Measurements from ENCODE around the gene CFAP97.
"Not testable (repeated sequence)": the region's sequence is repeated elsewhere in the genome, so short reads cannot be mapped to it uniquely, and the experiment has no call there.

The CFAP97 gene

GRCh38 chr4:185203486-185204237 is at the start of gene CFAP97:
Gene CFAP97, minus strand, starts transcription at chr4:185204000. Its CDS starts 12,804 bp downstream, at chr4:185191196.
- peak; percentile 62 for DNase-seq (ENCODE audit: low spot score)

DNA sequence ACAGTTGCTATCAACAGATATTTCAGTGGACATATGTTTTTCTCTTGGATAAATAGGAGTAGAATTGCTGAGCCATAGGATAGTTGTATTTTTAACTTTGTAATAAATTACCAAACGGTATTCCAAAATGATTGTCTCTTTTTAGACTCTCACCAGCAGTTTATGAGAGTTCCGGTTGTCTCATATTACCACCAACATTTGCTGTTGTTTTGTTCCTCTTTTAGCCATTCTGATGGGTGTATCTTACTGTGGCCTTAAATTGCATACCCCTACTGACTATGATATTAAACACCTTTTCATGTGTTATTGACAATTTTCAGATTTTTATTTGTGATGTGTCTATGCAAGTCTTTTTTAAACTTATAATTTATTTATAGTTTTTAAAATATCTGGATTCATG is 45.3 kb upstream of the CFAP97 start:
- no peak for DNase-seq (ENCODE audit: low spot score)

GRCh38 chr4:185248393-185249039 is 44.7 kb upstream of the CFAP97 start:
- DNase-seq (ENCODE audit: low spot score) = no peak

- DNase-seq (ENCODE audit: low spot score) = no peak
Observed at GRCh38 chr4:185247151-185247550, 43.4 kb upstream of the CFAP97 start.

DNA sequence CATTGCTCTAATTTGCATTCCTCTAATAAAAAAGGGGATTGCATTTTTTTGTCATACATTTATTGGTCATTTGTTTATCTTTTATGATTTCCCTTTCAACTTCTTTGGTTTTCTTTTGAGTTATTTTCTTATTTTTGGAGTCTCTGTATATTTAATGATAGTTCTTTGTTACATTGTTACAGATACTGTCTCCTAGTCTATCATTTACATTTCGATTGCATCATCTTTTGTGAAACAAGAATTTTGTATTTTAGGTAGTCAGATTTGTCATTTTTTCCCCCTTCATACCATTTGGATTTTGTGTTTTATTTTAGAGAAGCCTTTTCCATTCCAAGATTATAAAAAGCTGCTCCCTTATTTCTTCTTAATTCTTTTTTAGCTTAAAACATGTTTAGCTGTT is 42.7 kb upstream of the CFAP97 start:
- no peak for DNase-seq (ENCODE audit: low spot score)

DNA sequence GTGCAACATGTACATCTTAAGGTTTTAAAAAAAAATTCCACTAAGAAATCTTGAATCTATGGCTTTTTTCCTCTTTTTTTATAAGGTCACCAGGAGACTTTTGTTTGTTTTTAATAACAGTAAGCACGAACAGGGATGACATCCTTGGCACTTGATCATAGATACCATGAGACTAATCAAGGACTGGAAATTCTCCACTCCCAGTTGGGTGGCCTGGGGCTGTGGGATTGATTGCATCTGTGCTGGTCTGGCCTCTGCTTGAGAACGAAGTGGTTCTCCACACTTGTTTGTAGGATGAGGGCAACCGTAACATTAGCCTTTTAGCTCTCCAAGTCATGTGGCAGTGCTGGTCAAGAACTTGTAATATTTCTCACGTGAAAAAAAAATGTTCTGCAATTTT is 41.0 kb upstream of the CFAP97 start:
- DNase-seq (ENCODE audit: low spot score) = no peak

DNA sequence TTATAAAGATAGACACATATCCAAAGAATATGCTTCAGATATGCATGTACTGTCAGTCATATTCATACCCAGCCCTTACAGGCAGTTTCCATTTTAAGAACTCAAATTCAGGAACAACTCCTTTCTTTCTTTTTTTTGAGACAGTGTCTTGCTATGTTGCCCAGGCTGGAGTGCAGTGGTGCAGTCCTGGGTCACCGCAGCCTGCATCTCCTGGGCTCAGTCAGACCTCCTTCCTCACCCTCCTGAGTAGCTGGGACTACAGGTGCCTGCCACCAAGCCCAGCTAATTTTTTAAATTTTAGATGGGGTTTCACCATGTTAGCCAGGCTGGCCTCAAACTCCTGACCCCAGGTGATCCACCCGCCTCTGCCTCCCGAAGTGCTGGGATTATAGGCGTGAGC is 40.1 kb upstream of the CFAP97 start:
- no peak for DNase-seq (ENCODE audit: low spot score)

- DNase-seq (ENCODE audit: low spot score) = no peak
Observed at GRCh38 chr4:185242749-185243533, 39.1 kb upstream of the CFAP97 start.

- not testable (repeated sequence) for DNase-seq (ENCODE audit: low spot score)
Observed at GRCh38 chr4:185240486-185240885, 36.7 kb upstream of the CFAP97 start.

DNA sequence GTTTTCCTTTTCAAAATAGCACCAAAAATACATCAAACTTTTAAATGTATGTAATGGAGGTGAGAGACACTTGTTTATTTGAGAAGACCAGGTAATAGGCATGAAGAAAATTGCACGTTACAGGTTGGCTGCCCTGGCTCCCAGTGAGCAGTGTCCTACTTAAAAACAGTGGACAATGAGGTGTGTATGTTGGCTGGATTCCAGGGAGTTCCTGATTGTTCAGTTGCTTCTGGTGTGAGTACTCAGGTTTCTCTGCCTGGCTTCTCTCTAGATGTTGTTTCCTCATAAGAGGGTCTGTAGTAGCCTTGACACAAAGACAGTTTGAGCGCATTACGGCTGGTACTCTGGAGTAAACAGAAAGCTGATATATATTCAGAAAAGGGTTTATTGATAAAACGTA is 35.0 kb upstream of the CFAP97 start:
- DNase-seq (ENCODE audit: low spot score) = no peak

- DNase-seq (ENCODE audit: low spot score) = no peak
Observed at GRCh38 chr4:185238215-185238681, 34.4 kb upstream of the CFAP97 start.

DNA sequence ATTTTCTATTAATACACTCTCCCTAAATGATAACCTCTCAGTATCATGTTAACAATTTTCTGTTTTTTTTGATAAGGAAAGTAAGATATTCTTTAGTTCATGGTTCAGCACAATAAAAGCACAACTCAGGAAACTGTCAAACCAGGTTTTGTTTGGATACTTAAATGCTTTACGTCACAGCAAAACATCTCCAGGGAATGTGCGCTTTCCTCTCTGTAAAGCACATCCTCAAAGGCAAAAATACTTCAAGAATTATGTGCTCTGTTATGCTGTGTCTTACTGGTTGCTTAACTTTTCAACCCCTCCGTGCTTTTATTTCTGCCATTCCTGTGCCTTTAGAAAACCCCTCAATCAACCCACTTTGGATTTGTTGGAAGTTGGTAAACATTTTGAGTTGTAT is 33.4 kb upstream of the CFAP97 start:
- DNase-seq (ENCODE audit: low spot score) = no peak

- no peak for DNase-seq (ENCODE audit: low spot score)
Observed at GRCh38 chr4:185235843-185236503, 32.2 kb upstream of the CFAP97 start.

DNA sequence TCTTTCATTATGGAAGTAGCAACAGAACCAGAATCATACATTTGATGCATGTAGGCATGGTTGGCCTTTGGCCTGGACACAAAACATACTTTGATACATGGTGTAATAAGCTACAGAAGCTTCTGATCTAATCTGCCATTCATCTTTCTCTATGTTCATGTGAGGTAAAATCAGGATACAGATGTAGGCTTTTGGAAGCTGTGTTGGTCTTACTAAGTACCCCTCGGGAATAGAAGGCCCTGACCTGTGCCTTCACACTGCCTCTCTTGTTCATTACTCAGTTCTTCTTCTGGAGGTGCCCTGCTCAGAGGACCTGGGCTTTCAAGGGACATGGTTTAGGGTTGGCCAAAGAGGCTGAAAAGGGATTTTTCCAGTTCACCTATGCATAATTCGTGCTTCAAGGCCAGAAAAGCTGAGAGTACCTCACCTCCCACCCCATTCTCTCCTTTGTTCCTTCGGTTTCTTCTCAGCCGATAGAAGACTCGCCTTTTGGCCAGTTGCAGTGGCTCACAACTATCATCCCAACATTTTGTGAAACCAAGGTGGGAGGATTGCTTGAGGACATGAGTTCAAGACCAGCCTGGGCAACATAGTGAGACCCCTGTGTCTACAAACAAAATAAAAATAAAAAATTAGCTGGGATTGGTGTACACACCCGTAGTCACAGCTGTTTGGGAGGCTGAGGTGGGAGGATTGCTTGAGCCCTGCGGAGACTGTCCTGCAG is 31.5 kb upstream of the CFAP97 start:
- no peak for DNase-seq (ENCODE audit: low spot score)

- no peak for DNase-seq (ENCODE audit: low spot score)
Observed at GRCh38 chr4:185232370-185232769, 28.6 kb upstream of the CFAP97 start.

DNA sequence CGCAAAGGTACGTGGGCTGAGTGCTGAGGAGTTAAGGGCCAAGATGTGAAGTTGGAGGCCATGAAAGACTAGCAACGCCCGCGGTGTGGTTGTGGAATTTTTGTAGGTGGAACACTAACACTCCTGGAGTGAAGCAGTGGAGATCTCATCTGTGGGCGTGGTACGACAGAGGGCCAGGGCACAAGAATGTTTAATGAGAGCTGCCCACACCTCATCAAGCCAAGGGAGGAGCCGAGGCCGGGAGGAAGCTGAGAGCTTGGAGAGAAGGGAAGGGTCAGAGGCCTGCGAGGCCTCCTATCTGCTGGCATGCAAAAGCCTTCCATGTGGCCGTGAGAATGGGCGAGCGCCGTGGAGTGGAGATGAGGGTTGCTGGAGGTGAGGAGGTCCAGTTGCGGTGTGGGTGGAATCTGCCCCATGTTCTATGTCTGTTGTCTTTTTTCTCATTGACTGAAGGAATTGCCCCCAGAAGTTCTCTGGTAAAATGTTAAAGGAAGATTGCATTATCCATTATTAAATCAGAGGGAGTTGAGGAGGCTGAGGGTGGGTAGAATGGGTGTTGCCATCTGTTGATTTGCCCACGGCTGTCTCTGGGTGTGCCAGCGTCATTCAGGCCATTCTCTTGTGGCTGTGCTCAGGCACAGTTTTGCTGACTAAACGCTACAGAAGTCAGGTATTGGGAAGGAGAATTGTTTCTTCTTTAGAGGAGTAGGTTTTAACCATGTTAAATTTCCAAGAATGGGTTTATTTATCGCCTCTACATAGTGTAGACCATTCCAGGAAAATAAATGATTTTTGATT is 25.4 kb upstream of the CFAP97 start:
- no peak for DNase-seq (ENCODE audit: low spot score)

- no peak for DNase-seq (ENCODE audit: low spot score)
Observed at GRCh38 chr4:185227713-185228278, 24.0 kb upstream of the CFAP97 start.

DNA sequence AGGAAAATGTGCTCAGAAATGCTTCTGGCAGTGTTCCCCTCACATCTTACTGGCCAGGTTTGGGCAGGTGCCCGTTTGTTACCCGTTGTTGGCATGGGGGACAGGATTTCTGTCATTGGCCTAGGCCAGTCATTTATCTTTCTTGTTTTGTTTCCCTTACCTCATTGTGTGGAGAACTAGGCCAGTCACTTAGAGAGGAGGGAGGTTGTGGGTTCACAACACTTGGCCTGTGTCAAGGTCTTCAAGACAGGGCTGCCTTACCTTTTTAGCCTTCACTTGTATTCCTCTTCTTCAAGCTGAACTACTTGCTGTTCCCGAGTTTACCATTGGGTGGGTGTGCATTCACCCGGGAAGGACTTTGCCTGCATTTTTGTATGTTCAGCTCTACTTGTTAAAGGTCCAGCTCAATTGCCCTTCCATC is 23.3 kb upstream of the CFAP97 start:
- DNase-seq (ENCODE audit: low spot score) = no peak

DNA sequence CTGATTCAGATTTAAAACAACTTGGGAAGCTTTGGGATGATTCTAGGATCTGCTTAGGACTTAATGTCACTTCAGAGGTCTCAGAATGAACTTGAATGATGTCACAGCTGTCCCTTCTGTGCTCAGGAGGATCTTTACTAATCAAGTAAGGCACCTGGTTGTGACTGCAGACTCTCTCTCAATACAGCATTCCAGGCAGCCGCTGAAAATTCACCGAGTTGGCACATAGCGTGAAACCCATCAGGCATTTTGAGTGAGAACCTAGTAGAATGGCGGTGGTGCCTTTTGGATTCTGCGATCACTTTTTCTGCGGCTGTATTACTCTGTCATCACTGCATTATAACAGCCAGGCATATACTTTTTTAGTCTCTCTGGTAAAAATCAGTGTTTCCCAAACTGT is 22.1 kb upstream of the CFAP97 start:
- DNase-seq (ENCODE audit: low spot score) = no peak

GRCh38 chr4:185224597-185224996 is 20.8 kb upstream of the CFAP97 start:
- DNase-seq (ENCODE audit: low spot score) = no peak
